KOPT-K1 (cell line): ENCODE measurements around the gene CDC45.
"Not testable (repeated sequence)": the region's sequence is repeated elsewhere in the genome, so short reads cannot be mapped to it uniquely, and the experiment has no call there.

ENCODE experiments used
- H3K27ac ChIP-seq: fragments of 200-600 bp; sonication (generic); 2 replicates; pipeline ENCODE4 v1.5.1; 2016; ENCODE audit warnings: antibody characterized with exemption, mild to moderate bottlenecking, low read depth, low read length; ENCODE audit not compliant: poor library complexity, severe bottlenecking
- H3K36me3 ChIP-seq: fragments of 200-600 bp; sonication (generic); 2 replicates; pipeline ENCODE4 v1.5.1; 2017; ENCODE audit warnings: antibody characterized with exemption, mild to moderate bottlenecking, low read length, moderate library complexity; ENCODE audit not compliant: insufficient read depth
- H3K9me3 ChIP-seq: fragments of 200-600 bp; sonication (generic); 2 replicates; pipeline ENCODE4 v1.5.1; 2017; ENCODE audit warnings: antibody characterized with exemption, low read length, mild to moderate bottlenecking; ENCODE audit not compliant: insufficient read depth, poor library complexity, severe bottlenecking

The CDC45 gene

DNA sequence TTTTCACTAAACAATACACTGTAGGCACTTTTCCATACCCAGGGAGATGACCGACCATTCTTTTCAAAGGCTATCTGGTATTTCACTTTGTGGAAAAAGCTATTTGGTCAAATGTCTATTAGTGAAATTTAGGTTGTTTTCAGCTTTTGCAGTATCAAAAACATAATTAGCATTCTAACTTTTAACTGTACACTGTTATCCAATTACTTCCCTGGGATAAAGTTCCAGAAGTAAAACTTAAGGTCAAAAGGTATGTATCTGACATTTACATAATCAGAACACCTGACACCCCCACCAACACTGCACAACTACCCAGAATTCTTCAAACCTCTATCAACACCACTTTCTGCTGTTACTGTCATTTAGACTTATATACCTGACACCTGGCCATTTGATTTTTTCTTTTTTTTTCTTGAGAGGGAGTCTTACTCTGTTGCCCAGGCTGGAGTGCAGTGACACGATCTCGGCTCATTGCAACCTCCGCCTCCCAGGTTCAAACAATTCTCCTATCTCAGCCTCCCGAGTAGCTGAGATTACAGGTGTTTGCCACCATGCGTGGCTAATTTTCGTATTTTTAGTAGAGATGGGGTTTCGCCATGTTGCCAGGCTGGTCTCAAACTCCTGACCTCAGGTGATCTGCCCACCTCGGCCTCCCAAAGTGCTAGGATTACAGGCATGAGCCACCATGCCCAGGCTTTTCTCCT, 34.3 kb upstream of the CDC45 start:
- peaks cover 73% of the 10 kb centered on the region for H3K36me3 ChIP-seq
- H3K9me3 ChIP-seq, H3K27ac ChIP-seq: not testable (repeated sequence)

DNA sequence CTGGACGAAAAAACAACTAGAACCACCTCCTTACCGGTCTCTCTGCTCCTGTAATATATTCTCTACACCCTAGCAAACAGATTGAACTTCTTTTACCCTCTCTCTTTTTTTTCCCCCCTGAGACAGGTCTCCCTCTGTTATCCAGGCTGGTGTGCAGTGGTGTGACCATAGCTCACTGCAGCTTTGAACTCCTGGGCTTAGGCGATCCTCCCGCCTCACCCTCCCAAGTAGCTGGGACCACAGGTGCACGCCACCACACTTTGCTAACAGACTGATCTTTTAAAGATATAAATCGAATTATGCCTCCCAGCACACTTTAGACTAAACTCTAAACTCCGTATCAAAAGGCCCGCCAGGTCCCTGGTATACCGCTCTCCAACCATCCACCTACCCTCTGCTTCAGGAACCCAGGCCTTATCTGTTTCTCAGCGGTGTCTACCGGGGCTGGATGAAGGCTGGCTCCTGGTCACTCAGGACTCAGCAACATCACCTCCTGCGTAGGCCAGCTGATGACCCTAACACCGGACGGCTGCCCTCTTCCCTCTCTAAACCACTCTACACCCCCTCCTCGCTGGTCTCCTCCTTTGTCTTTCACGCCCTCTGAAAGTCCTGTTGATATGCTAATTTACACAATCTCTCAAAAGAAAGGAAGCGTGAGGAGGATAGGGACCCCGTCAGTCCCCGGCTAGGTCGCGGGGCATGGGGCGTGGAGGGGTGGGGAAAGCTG, 33.0 kb upstream of the CDC45 start:
- peak overlapping the region; percentile 77 for H3K27ac ChIP-seq
- H3K9me3 ChIP-seq, result no peaks in the 10 kb centered on the region
- H3K36me3 ChIP-seq, result peaks cover 73% of the 10 kb centered on the region

DNA sequence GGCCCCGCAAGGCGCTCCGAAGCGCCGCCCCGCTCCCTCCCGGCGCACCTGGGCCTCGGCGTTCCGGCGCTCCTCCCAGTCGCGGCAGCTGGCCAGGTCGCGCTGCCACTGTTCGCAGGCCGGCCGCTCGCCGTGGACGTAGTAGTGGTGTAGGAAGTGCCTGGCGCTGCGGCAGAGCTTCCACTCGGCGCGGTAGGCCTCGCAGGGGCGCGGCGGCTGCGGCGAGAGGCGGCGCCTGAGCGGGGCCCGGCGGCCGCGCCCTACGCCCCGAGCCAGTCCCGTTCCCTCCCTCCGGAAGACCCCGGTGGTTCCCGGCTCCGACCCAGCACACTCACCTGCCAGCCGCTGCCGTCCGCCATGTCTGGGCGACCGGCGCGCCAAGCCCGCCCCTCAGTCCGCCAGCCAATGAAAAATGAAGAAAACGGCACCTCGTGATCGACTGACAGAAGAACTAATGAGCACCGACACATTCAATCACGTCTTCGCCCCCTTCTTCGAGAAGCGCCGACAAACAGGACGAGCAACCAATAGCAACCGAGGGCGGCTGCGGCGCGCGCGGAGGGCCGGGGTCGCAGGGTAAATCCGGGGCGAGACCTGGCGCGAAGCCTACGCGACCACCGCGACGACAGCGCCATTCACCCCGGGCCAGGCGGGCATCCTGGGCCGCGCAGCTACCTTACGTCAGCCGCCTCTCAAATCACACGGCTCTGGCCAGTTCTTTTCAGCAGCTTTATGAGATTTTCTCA, 32.2 kb upstream of the CDC45 start, which contains the start of gene C22orf39:
C22orf39 (minus strand) TSS at position 382 of the 746 bp plus-strand sequence; CDS start at position 359, 23 bp downstream.
- Histone ChIP-seq H3K36me3 (peaks cover 73% of the 10 kb centered on the region), H3K9me3 (no peaks in the 10 kb centered on the region), H3K27ac (peak within 1 kb of the TSS; percentile 77)

DNA sequence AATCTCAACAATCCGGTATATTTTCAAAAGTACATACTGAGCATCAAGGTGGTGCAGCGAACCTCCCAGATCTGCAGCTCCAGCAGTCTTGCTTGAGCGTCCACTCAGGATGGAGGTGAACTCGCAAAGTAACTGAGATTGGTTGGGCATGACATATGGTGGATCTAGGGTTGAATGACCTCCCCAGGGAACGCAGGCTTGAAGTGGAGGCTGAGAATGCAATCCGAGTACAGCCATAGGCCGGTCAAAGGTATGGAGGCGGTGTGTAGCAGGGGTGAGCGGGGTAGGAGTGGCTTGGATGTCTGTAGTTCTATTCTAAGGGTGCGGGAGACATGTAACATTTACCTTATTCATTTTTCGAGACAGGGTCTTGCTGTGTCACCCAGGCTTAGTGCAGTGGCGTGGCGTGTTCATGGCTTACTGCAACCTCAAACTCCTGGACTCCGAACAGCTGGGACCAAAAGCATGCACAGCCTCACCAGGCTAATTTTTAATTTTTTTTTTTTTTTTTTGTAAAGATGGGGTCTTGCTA, 31.6 kb upstream of the CDC45 start:
- H3K9me3 ChIP-seq, result no peaks in the 10 kb centered on the region
- H3K27ac ChIP-seq, result peak overlapping the region; percentile 77
- H3K36me3 ChIP-seq, result peaks cover 74% of the 10 kb centered on the region

DNA sequence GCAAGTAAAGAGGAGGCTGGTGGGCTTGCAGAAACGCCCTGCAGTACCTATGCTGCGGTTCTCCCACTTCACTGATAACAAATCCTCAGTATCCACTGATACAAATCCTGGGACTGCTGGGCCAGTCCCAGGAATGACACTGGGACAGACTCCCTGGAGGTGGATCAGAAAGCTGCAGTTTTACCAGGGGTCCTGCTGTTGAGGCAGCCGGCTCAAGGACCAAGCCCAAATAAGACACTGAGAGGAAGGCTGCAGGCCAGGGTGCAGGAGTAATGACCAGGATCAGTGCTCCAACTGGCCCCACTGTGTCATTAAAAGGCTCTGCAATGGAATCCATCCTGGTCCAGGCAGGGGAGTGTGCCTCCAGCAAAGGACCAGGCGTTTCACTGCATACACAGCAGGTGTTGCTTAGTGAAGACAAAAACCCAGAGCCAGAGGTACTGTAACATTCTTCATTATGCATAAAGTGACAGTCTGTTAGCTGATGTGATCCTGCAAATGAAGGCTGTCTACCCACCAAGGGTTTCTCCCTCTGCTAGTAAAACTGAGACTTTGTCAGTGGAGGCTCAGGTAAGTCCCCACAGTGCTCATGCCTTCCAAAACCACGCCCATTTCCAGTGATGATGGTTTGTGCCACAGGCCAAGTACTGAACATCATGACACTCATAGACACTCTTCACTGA, 30.8 kb upstream of the CDC45 start:
- Histone ChIP-seq H3K36me3 (peaks cover 74% of the 10 kb centered on the region), H3K27ac (peak overlapping the region; percentile 77), H3K9me3 (no peaks in the 10 kb centered on the region)

DNA sequence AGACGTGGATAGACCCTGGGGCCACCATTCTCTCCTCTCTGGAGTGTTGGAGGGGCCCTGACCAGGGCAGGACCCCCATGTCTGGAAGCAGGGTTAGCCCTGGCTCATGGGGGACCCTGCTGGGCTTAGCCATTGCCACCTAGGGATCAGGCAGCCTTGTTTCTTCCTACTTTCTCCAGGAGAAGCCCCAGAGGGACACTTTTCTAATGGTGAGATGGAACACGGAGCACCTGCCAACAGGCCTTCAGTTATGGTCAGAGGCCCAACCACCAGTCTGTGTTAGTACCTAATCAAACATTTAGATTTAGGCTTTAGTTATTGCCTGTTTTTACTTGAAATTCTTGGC, 30.3 kb upstream of the CDC45 start:
- Histone ChIP-seq H3K36me3 (peaks cover 74% of the 10 kb centered on the region), H3K9me3 (no peaks in the 10 kb centered on the region), H3K27ac (peak overlapping the region; percentile 2)

DNA sequence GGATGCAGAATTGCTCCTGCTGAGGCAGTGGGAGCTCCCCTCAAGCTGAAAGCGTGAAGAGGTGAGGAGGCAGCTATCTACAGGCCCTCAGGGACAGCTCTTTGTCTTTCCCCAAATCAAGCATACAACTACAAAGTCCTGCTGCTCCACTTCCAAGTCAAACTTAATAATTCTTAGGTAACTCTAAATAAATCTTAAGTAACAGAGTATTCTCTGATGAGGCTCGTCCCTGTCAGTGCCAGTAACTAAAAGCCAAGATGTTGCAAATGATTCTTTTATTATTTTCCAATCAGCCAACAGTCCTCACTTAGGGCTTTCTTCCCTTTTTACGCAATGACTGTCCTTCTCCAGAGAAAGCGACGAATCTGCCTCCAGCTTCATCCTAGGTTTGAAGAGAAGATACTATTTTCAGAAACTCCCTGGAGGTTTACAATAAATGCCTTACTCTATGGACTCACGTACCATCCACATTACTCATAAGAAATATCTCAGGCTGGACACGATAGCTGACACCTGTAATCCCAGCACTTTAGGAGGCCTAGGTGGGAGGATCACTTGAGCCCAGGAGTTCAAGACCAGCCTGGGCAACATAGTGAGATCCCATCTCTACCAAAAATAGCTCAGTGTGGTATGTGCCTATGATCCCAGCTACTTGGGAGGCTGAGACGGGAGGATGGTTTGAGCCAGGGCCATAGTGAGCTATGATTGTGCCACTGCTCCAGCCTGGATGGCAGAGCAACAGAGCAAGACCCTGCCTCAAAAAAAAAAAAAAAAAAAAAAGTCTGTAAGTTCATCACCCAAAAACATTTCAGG, 29.2 kb upstream of the CDC45 start:
- H3K27ac ChIP-seq, result no peak overlapping the region
- no peaks in the 10 kb centered on the region for H3K9me3 ChIP-seq
- H3K36me3 ChIP-seq, result peaks cover 74% of the 10 kb centered on the region

DNA sequence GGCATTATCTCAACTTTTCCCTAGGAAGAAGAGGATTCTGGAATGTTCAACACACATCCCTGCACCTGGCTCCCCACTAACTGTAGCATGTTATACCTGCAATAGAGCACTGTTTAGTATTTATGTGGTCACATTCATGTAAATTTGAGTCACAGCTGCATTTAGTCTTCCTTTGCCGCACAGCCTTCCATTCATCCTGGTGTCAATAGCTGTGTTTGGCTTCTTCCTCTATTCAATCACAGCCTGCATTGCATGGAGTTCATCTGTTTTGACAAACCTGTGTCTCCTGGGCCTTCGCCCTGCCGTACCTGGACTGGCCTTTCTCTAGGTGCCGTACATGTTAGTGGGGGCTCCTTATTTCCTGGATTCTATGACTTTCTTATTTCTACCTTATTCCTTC, 28.1 kb upstream of the CDC45 start:
- Histone ChIP-seq H3K27ac (no peak overlapping the region), H3K9me3 (no peaks in the 10 kb centered on the region), H3K36me3 (peaks cover 79% of the 10 kb centered on the region)

DNA sequence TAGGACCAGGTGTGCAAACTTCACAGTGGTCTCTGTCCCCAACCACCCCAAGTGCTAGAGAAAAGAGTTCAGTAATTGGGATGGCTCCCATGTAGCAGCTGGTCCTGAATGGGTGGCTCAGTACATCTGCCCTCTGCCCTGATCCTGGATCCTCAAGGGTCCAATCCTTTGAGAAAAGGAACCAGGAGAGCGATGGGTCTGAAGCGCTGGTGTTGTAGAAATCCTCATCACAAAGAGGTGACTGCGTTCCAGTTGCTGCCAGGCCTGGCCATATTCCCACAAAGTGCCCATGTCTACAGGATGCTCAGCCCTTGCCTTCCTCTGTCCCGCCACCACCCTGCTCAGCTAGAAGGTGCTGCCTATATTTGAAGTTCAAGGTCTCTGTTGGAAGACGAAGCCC, 26.0 kb upstream of the CDC45 start:
- Histone ChIP-seq H3K9me3 (no peaks in the 10 kb centered on the region), H3K36me3 (peaks cover 100% of the 10 kb centered on the region), H3K27ac (no peak overlapping the region)

DNA sequence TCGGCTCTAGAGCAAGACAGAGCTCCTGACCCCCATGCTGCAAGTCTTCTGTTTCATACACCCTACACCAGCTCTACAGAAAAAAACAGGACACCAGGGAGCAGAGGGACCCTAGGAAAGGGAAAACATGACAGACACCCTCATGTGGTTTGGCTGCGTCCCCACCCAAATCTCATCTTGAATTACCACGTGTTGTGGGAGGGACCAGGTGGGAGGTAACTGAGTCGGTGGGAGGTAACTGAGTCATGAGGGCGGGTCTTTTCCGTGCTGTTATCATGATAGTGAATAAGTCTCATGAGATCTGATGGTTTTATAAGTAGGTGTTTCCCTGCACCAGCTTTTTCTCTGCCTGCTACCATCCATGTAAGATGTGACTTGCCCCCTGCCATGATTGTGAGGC, 25.6 kb upstream of the CDC45 start:
- H3K36me3 ChIP-seq, result peaks cover 100% of the 10 kb centered on the region
- no peaks in the 10 kb centered on the region for H3K9me3 ChIP-seq
- no peak overlapping the region for H3K27ac ChIP-seq

DNA sequence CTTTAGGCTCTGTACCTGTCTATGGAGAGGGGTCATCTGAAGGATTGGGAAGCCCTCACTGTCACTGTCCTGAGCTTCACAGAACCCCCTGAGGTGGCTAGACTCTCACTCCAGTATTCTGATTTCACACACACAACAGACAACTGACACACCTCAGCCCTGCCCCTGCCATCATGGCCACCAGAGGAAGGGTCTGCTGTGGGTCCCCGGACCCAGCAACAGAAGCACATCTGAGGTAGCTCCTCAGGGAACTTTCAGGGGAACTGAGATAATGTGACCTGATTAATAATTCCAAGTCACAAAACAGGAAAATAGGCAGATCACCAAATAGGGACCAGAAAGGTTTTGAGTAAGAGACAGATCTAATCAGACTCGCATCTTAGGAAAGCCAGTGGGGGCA, 24.7 kb upstream of the CDC45 start:
- H3K9me3 ChIP-seq, result no peaks in the 10 kb centered on the region
- H3K36me3 ChIP-seq, result peaks cover 98% of the 10 kb centered on the region
- no peak overlapping the region for H3K27ac ChIP-seq

DNA sequence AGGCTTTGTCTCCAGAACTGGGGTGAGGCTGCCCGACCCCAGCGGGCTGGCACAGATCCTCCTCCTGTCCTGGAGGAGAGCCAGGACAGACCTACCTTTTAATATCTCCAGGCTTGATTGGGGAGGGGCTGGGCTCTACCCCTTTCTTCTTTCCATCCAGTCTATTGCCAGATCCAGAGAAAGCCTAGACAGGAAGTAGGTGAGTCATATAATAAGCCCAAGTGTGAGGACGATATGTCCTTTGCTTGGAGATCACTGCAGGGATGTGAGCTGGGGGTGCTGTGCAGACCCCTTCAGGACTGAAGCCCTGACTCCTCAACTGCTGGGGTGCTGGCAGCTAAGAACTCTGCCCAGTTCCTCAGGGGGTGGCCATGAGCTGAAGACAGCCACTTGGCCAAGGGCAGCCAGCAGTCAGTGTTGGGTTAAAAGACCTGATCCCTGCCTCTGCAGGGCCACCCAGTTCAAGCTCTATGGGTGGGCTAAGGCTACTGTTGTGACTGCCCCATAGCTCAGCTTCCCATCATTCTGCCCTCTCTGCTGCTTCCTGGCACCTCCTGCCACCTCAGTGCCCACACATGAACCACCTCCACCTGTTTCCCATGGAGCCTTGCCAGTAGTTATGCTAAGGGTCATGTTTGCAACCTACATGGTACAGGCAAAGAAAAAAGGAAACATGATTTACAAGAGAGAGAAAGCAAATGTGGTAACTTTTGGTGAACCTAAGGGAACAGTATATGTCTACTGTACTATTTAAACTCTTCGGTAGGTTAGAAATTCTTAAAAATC, 23.9 kb upstream of the CDC45 start:
- Histone ChIP-seq H3K36me3 (peaks cover 98% of the 10 kb centered on the region), H3K9me3 (no peaks in the 10 kb centered on the region), H3K27ac (no peak overlapping the region)

DNA sequence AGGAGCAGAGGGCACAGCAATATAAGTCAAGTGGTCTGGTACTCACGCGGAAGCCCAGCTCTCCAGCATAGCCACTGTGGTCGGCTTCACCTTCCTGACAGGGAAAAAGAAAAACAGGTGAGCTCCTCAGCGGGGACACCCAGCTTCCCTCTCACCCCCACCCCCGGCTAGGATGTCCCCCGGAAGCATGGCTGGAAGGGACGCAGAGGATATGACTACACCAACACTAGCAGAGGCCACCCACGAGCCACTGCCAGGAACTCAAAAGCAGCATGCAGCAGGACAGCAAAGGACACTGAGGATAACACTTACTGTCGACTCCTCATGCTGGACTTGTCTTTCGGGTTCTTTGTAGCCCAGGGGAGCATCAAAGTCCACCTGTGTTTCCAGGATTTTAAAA, 23.2 kb upstream of the CDC45 start:
- H3K9me3 ChIP-seq, result no peaks in the 10 kb centered on the region
- H3K27ac ChIP-seq, result no peak overlapping the region
- peaks cover 98% of the 10 kb centered on the region for H3K36me3 ChIP-seq
